Measurements from ENCODE around the gene TRIP10.

The TRIP10 gene

DNA sequence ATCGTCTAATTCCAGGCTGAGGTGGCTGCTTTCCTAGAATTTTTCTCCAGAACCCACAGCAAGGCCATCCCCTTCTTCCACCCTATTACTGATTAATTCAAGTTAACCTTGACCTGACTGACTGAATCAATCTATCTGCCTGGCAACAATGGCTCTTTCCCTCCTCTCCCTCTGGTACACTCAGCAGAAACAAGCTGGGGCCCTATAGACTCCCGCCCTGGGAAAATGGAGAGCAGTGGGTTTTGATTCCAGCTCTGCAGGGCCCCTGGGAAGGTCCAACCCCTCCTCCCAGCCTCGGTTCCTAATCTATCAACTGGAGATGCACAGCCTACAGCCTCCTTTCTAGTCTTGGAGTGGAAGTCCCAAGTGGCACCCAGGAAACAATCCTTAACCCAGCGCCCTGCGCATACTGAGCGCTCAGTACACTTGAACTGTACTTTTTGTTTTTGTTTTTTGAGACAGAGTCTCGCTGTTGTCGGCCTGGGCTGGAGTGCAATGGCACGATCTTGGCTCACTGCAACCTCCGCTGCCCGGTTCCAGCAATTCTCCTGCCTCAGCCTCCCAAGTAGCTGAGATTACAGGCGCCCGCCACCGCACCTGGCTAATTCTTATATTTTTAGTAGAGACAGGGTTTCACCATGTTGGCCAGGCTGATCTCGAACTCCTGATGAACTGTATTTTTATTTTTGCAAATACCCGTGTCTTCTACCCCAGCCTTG is 13.8 kb upstream of the TRIP10 start:
- no peak for DNase-seq (ENCODE audit: low read depth in 2 of 2)

GRCh38 chr19:6728346-6728745 is 11.1 kb upstream of the TRIP10 start:
- no peak for DNase-seq (ENCODE audit: low read depth in 2 of 2)

- DNase-seq (ENCODE audit: low read depth in 2 of 2): no peak
Observed at GRCh38 chr19:6729573-6730152, 9.8 kb upstream of the TRIP10 start.

DNA sequence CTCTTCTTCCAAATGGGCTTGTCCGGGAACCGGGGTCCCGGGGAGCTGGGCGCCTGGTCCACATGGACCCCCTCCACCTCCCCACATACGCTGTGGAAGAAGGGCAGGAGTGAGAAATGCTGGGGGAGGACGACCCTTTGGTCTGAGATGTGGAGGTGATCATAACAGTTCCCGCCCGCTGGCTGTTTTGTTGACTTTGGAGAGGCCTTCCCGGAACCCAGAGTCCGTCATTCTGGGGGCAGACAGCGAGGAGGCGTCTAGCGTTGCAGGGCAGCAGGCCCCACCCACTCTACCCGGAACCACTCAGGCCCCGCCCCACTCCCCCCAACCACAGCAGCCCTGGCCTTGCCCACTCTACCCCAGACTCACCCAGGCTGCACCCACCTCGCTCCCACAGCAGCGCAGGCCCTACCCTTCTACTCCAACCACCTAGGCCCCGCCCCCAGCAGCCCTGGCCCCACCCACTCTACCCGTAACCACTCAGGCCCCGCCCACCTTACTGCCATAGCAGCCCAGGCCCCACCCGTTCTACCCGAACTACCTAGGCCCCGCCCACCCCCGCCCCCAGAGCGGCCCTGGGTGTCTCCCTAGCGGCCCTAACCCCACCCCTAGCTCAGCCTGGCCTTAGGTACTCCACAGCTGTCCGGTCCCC is 9.2 kb upstream of the TRIP10 start:
- peak in 1 of 2 donors; percentile 36 for DNase-seq (ENCODE audit: low read depth in 2 of 2)

GRCh38 chr19:6730941-6731670 is 8.4 kb upstream of the TRIP10 start:
- DNase-seq (ENCODE audit: low read depth in 2 of 2): no peak

- no peak for DNase-seq (ENCODE audit: low read depth in 2 of 2)
Observed at GRCh38 chr19:6731822-6732221, 7.7 kb upstream of the TRIP10 start.

DNA sequence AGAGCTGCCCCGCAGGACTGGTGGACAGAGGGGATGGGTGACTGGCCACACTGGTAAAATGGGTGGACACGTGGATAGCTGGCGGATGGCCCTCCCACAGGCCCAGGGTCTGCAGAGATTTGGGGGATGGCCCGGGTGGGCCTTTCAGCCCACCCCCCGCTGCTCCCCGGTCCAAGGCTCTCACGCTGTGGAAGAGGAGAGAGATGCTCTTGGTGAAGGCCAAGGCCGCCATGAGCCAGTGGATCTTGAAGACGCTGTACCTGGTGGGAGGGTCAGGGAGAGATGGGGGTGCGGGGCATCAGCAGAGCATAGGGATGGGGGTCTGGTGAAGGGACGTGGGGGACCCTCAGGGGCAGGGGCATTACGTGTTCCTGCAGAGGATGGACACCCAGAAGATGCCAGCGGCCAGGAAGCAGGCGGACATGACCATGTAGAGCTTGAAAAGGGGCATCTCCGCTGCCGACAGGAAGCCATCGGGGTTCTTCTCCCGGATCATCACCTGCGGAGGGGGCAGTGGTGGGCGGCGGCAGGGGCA is 6.6 kb upstream of the TRIP10 start:
- DNase-seq (ENCODE audit: low read depth in 2 of 2): no peak

DNA sequence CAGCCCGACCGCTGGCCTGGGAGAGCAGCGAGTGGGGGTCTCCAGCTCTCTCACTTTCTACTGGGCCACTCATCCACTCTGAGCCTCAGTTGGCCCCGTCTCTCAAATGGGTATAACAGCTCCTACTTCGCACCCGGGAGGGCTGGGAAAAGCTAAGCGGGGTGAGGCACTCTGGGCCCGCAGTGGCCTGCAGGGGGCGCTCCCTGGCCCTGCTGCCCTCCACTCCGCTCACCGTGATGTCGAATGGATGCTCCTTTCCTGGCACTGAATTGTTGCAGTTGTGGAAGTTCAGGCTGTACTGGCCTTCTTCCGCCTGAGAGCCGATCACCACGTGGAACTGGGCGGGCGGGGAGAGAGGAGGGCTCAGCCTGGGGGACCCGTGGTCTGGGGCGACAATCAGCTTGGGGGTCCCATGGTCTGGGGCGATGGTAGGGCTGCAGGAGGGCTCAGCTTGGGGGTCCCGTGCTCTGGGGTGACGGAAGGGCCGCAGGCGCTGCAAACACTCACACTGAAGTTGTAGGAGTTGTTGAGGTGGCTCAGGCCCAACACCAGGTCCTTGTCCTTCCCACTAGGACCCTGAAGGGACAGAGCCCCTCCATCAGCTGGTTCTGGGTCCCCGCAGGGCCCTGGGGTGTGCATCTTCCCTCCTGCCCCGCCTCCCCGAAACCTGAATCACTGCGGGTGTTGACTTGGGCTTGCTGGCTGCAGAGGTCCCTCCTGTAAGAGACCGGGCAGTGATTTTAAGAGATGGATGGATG is 6.0 kb upstream of the TRIP10 start:
- no peak for DNase-seq (ENCODE audit: low read depth in 2 of 2)

- no peak for DNase-seq (ENCODE audit: low read depth in 2 of 2)
Observed at GRCh38 chr19:6734096-6734696, 5.3 kb upstream of the TRIP10 start.

- DNase-seq (ENCODE audit: low read depth in 2 of 2): no peak
Observed at GRCh38 chr19:6735181-6735911, 4.1 kb upstream of the TRIP10 start.

DNA sequence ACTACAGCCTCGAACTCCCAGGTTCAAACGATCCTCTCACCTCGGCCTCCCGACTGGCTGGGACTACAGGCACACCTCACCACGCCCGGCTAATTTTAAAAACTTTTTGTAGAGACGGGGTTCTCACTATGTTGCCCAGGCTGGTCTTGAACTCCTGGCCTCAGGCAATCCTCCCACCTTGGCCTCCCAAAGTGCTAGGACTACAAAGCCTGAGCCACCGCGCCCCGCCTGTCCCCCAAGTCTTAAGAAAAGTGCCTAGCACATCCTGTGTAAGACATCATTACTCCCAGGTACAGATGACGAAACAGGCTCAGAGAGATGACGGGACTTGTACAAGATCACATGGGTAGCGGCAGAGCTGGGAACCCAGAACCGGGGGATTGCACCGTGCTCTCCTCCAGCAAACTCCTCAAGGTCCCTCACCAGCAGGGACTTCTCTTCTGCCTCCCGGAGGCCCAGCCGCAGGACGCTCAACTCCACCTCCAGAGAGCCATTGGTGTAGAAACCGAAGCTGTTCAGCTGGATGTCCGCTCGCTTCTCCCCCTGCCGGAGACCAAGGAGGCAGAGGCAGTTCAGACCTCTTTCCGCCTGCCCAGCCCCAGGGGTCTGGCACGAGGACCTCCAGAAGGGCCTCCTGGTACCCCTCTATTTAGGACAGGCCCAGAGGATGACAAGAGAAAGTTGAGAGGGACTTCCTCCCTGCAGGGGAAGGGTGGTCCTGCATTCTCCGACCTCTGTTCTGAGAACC is 3.1 kb upstream of the TRIP10 start:
- peak; percentile 49 to 52 for DNase-seq (ENCODE audit: low read depth in 2 of 2)

DNA sequence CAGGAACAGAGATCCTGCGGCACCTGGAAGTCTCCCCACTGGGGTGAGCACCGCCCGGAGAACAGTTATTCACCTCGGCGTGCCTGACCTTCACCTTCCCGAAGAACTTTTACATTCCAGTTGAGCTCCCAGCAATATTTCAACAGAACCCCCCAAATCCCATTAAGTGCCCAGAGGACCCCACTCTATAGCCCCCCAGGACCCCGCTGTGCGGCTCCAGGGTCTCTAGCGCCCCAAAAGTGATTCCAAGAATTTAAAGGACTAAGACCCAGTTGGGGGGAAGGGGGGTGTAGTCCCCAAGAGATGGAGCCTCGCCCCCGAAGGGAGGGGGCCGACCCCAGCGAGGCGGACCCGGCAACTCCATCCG is 2.6 kb upstream of the TRIP10 start:
- DNase-seq (ENCODE audit: low read depth in 2 of 2): no peak

DNA sequence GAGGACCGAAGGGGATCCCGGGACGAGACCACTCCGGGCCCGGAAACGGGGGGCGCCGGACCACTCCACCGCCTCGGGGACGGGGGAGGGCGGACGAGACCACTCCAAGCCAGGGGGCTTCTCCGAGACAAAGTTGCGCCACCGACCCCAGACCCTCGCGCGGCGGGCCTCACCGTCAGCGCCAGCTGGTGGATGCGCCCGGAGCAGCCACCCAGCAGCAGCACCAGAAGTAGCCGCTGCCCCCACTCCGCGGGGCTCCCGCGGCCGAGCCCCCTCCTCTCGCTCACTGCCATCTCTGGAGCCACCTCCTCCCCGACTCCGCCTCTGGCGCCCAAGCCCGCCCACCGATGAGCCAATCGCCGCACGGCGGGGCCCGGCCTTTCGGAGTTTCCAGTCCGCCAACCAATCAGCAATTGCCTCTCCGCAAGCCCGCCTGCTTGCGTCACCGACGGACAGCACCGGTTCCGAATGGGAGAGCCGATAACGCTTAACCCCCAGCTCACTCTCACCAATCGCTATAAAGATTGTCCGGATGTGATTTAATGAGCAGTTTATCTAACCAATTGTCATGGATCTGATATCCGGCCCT is 2.1 kb upstream of the TRIP10 start, which contains the start of gene GPR108:
Gene GPR108 (minus strand): TSS at position 297 of the 589 bp plus-strand sequence. CDS start 4 bp downstream, at position 293.
- peak; percentile 96 to 97 for DNase-seq (ENCODE audit: low read depth in 2 of 2)

DNA sequence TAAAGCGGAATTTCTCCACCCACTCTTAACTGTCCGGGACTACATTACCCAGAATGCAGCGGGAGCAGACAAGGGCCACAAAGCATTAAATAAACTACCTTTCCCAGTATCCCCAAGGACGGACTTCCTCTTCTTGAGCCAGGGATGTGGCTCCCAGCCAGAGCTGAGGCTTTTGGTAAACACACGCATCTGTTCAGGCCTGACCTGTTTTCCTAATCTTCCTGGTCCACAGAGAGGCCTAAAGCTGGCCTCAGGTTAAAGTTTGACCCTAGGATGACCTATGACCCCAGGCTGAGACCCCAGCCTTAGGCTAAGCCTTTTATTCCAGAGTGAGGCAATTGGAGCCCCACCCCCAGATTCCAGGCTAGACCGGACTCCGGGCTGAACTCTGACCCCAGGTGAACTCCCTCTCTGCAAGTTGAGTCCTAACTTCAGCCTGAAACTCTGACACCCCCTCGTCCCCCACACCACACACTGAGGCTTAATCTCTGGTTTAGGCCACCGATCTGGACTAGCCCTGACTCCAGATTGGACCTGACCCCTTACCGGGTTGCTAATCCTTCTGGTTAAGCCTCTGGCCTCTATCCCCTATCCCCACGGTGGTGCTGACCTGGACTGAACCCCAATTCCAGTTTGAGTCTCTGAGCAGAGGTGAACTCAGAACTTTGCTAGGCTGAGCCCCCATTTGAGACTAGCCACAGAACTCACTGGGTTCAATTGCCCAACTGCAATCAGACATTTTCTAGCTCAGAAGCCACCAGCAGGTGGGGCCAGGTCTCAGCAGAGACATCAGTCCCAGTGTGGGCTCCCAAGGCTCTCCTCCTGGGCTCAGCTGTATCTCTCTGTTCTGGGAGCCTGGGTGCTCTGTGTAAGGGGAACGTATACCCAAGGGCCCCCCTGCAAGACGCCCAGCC is 1.4 kb upstream of the TRIP10 start:
- peak; percentile 64 to 68 for DNase-seq (ENCODE audit: low read depth in 2 of 2)

DNA sequence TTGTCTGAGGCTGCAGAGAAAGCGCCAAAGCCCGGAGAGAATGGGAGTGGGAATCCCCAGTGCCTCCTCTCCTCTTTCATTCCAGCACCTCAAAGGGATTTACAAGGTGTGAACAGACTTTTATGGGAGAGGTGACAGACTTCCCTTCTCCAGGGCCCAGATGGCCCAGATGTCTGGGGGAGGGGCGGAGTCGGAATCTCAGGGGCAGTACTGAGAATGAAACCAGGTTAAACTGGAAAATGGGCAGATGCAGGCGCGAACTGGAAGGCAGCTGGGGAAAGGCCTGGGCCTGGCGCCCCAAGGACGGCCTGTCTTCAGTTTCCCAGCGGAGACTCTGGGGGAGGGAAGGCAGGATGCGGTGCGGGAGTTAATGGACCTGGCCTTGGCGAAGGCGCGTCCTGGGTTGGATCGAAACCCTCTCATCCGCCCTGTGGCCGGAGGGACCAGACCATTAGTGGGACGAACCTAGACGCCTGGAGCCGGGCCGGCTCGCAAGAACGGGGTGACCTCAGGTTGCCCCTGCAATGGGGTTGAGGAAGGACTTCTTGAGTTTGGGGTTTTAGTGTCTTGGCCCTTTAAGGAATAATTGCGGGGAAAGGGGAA is 592 bp upstream of the TRIP10 start:
- DNase-seq (ENCODE audit: low read depth in 2 of 2): peak in 1 of 2 donors; percentile 18

DNA sequence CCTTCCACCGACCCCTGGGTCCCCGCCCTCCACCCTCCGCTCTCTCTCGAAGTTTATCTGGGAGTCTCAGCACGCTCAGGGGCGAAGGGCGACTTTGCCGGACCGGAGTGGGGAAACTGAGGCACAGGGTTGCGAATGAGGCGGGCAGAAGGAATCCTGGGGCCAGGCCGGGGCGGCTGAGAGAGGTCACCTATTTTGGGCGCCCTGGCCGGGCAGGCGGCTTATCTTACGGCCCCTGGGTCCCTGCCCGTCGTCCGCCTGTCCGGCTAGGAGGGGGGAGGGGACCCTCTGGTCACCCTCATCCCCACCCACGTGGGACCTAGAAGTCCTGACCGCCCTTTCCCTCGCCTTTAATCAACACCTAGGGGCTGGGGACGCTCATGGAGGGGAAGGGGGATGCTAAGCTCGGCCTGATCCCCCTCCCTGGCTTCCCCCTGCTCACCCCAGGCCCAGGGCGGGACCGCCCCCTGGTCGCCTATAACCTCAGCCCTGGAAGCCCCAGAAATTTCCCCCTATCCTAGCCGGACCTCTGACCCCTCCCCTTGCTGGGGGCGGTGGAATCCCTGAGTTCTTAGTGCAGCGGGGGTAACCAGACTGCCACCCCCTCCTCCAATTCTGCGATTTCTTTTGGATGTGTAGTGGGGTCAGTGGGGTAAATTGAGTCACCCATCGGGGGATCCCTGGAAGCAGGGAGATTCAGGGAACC is 556 bp downstream of the TRIP10 start:
- peak in 1 of 2 donors; percentile 19 for DNase-seq (ENCODE audit: low read depth in 2 of 2)
